NCI-H1092 (cell line): Measurements from ENCODE around the gene KLRC2.
"Not testable (repeated sequence)": the region's sequence is repeated elsewhere in the genome, so short reads cannot be mapped to it uniquely, and the experiment has no call there.

ENCODE experiments used
- DNase-seq: peaks from one replicate; lab custom pipeline; 2025; lab: John Stamatoyannopoulos, UW

Gene KLRC2

GRCh38 chr12:10405294-10405693 lies 30.5 kb downstream of the KLRC2 start:
- DNase-seq: no peak

DNA sequence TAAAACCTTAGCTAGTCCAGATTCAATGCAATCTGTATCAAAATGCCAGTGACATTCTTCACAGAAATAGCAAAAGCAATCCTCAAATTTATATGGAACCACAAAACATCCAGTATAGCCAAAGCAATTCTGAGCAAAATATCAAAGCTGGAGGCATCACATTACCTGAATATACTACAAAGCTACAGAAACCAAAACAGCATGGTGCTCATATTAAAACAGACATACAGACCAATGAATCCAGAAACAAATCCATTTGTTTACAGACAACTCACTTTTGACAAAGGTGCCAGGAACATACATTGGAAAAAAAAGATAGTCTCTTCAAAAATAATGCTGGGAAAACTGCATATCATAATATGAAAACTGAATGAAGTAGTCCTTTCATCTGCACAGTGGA lies 31.0 kb downstream of the KLRC2 start:
- DNase-seq: no peak

GRCh38 chr12:10400829-10401228 lies 35.0 kb downstream of the KLRC2 start:
- DNase-seq: no peak

DNA sequence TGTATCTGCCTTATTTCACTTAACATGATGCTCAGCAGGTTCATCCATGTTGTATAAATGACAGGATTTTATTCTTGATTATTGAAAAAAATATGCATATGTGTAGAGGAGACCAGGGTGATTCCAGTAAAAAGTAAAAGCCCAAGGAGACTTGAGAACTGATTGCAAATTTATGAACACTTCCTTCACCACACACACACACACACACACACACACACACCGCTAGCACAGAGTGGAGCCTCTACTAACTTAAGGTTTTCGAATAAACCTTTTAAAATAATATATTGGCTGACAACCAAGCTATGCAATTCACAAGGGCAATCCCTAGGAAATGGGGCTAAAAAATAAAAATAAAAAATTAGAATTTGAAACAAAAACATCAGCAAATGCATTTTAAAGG lies 37.6 kb downstream of the KLRC2 start:
- no peak for DNase-seq

DNA sequence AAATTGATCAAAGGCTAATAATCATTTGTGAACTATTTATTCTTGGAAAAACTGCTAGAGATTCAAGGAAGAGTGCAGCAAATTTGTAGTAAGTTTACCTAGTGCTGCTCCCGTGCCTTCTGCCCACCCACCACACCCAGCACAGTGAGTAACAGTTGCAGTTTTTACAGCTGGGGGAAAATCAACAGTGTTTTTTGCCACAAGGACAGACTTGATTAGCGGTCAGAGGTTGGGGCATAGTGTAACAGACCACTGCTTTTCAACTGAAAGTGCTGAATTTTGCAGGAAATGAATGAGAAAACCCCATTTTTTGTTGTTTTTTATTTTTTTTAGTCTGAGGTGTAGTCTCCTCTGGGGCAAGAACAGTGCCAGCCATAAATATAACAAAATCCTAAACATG lies 38.5 kb downstream of the KLRC2 start:
- no peak for DNase-seq

- not testable (repeated sequence) for DNase-seq
Measured at GRCh38 chr12:10396176-10396575, 39.6 kb downstream of the KLRC2 start.

- no peak for DNase-seq
Measured at GRCh38 chr12:10395390-10395998, 40.3 kb downstream of the KLRC2 start.

GRCh38 chr12:10394531-10395152 lies 41.2 kb downstream of the KLRC2 start:
- not testable (repeated sequence) for DNase-seq

DNA sequence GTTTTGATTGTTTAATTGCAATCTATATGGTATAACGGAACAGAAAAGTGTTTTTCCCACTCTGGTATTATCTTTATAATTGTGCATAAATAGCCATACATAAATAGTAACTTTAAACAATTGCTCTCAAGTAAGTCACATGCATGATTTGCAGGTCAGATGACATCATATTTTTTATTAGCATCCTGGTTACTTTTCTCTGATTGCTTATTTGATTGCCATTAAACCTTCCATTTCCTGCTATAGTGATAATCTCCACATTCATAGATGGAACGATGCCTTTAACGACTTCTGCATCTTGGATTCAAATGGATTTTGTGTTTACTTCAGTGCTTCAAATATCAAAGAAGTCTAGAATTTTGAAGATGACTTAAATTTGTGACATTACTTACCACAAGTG lies 42.5 kb downstream of the KLRC2 start:
- DNase-seq: no peak

DNA sequence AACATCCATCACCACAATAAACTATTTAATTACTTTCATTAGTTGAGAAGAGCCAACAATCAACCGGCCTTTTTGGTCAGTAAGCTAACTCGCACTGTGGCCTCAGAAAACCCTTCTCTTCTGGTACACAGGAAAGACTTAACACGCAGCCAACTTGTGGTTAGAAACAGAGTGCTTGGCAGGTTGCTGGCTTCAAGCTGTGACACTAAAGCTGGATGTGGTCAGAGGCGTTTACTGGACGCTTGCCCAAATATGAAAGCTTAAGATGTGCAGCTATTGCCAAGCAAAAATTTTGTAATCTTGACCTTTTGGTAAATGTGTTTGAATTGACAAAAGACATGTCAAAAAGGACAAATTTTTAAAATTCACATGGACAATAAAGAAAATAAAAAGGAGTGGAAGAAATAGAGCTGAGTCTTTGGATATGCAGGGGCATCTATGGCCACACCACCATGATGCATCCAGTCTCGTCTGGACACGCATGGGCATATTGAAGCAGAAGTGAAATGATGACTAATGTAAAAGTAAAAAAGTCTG lies 43.3 kb downstream of the KLRC2 start:
- peak; percentile 73 for DNase-seq

DNA sequence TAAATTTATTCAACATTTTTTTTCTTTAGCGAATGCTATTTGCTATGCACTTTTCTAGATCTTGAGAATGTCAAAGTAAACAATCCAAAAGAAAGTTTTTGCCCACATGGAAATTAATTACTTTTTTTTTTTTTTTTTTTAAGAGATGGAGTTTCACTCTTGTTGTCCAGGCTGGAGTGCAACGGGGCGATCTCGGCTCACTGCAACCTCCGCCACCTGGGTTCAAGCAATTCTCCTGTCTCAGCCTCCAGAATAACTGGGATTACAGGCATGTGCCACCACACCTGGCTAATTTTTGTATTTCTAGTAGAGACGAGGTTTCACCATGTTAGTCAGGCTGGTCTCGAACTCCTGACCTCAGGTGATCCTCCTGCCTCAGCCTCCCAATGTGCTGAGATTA lies 44.8 kb downstream of the KLRC2 start:
- DNase-seq: not testable (repeated sequence)

GRCh38 chr12:10389904-10390303 lies 45.9 kb downstream of the KLRC2 start, which contains the start of gene KLRK1:
KLRK1 (minus strand) TSS chr12:10390041; CDS start chr12:10388810, 1,231 bp downstream.
- DNase-seq: no peak

- no peak for DNase-seq
Measured at GRCh38 chr12:10388624-10389413, 47.0 kb downstream of the KLRC2 start.

- DNase-seq: not testable (repeated sequence)
Measured at GRCh38 chr12:10387498-10387897, 48.3 kb downstream of the KLRC2 start.

GRCh38 chr12:10386857-10387256 lies 49.0 kb downstream of the KLRC2 start:
- DNase-seq: no peak

GRCh38 chr12:10385166-10385613 lies 50.6 kb downstream of the KLRC2 start:
- no peak for DNase-seq

DNA sequence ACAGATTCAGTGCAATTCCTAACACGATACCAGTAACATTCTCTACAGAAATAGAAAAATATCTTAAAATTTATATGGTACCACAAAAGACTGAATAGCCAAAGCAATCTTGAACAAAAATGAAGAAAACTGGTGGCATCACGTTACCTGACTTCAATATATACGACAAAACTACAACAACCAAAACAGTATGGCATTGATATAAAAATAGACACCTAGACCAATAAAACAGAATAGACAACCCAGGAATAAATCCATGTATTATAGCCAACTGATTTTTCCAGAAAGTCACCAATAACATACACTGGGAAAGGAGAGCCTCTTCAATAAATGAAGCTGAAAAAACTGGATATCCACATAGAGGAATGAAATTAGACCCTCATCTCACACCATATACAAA lies 51.6 kb downstream of the KLRC2 start:
- DNase-seq: no peak

- DNase-seq: no peak
Measured at GRCh38 chr12:10381928-10382628, 53.7 kb downstream of the KLRC2 start.
